HG03045 (cell line): ENCODE measurements around the gene HMGCR.

Source experiments
- ATAC-seq: cut with Tn5 transposase; IDR thresholded peaks from one replicate; pipeline ENCODE4 v1.9.1; 2021; ENCODE audit warnings: mild to moderate bottlenecking, moderate library complexity; ENCODE audit not compliant: unreplicated experiment

The HMGCR gene

DNA sequence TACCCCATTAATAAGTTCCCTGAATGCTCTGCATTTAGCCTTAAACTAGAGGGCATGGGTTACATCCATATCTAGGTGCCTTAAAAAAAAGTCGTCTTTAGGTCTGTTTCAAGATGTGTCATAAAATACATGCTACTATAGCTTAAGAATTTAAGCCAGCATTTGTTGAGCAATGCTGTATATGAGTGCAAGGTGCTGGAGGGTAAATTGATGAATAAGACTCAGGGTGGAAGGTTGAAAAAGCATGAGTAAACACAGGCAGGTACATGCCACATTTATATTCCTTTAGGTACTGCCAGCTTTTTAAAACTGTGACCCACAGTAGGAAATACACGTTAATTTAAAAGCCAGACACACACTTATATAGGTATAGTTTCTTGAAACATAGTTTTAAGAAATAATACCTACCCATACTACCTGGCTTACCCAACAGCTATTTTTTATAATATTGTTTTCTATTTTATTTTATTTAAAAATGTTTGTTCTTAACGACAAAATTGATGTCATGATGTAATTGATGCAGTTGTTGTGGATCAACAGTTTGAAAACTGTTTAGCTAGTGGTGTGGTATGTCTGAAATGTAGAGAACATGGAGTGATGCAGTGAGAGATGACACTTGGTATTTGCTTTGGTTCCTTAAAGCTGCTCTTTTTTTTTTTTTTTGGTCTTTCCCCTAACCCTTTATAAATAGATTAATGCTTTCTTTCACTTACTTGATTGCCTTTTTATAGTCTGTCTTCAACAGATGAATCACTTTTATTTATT is 3.9 kb downstream of the HMGCR start:
- ATAC-seq = no peak

DNA sequence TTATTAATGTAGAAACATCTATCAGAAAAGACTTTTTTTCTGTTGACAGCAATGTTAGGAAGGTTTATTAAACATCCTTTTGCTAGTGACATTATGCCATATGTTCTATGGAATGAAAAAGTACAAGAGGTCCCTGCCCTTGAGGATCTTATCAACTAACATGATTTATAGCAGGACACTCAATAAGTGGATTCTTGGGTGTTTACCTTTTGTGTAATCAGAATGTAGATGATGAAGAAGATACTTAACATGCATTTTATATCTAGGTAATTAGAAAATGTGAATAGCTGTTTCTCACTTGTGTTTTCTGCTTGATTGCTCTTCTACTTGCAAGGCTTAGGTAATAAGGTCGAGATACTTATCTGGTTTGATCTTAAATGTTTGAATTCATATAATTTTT is 4.9 kb downstream of the HMGCR start:
- no peak for ATAC-seq

DNA sequence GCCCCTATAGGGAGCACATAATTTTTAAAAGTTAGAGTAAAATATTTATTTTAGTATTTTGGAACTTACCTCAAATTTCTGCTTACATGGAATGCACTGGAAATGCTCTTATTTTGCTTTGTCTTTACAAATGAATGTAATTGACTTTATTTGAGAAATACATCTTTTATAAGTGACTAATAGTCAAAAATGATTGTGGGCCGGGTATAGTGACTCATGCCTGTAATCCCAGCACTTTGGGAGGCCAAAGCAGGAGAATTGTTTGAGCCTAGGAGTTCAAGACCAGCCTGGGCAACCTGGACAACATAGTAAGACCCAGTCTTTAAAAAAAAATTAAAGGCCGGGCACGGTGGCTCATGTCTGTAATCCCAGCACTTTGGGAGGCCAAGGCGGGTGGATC is 5.8 kb downstream of the HMGCR start:
- no peak for ATAC-seq

DNA sequence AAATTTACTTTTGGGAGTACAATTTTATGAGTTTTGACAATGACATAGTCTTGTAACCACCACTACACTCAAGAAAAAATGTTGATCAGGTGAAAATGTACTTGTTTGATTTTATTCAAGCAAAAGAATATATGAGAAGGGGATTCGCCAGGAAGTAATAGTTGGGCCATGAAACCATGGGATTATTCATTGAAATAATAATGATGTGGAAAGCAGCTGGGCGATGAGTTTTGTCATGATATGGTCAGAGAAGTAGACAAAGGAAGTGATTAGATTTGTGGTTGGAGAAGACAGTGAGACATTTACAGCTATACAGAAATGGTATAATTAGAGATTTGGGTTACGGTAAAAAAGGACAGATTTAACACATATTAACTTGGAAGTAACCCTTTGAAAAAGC is 11.2 kb downstream of the HMGCR start:
- no peak for ATAC-seq

DNA sequence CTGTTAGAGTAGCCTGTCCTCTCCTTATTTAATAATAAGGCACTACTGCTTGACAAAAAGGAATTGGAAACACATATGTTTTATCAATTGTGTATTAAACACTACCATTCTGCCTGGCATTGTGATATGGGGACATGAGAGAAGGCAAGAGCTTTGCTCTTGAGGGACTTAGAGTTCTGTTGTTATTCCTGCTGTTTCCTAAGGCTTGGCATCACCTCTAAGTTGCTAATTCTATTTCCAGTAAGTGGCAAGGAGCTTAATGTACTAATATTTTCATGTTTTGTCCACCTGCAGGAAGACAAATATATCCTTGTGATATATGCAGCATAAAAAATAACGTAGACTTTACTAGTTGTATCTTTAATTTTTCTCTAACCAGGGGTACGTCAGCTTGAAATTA is 12.6 kb downstream of the HMGCR start:
- no peak for ATAC-seq

DNA sequence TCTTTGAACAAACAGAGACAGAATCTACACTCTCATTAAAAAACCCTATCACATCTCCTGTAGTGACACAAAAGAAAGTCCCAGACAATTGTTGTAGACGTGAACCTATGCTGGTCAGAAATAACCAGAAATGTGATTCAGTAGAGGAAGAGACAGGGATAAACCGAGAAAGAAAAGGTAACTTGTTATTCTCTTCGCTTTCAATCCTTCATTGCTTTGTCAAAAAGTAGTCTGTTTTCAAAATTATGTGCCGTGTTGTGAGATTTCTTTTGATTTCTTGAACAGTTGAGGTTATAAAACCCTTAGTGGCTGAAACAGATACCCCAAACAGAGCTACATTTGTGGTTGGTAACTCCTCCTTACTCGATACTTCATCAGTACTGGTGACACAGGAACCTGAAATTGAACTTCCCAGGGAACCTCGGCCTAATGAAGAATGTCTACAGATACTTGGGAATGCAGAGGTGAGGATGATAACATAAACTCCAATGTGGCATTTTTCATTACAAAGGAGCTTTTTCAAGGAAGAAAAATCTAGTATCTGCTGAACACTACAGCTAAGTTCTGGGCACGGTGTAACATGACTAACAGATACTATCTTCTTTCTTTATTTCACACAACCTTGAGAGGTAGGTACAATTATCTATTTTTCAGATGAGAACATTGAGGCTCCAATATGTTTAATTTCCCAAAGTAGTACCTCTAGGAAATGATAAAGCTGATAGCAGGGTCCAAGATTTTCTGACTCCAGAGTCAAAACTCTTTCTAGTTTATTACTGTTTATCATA is 14.3 kb downstream of the HMGCR start:
- ATAC-seq = no peak

DNA sequence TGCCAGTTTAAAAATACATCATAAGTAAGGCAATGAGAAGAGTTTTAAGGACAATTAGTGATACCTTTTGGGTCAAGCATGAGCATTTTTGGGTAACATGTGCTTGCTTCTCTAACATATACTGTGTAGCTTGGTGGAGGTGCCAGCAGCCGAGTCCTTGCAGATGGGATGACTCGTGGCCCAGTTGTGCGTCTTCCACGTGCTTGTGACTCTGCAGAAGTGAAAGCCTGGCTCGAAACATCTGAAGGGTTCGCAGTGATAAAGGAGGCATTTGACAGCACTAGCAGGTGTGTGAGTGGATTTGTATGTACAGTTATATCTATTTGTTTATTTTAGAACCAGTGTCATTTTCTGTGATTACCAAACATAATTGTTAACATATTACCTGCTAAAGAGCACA is 18.2 kb downstream of the HMGCR start:
- no peak for ATAC-seq

DNA sequence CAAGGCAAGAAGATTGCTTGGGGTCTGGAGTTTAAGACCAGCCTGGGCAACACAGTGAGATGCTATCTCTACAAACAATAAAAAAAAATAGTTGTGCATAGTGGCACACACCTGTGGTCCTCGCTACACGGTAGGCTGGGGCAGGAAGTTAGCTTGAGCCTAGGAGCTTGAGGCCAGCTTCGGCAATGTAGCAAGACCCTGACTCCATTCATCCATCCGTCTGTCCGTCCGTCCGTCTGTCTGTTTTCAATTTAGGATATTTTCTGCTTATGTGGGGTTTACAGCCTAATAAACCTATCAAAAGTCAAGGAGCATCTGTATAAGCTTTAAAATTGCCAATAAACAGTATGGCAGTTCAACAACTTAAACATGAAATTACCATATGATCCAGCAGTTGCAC is 19.7 kb downstream of the HMGCR start:
- ATAC-seq = no peak

DNA sequence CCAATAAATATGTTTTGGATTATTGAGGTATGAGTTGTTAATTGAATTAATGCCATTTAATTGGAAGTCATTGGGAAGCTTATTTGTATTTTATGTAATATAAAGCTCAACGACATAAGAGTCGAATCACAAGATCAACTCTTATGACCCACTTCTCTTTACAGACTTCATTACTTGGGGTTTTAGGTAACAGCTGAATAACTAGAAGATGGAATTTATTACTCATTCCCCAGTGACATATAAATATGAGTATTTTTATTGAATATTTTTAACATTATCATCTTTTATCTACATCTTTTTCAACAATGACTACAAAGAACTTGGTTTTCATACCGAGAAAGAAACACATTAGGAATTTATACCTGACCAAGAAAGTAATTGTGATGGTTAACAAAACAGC is 21.1 kb downstream of the HMGCR start:
- ATAC-seq = no peak

DNA sequence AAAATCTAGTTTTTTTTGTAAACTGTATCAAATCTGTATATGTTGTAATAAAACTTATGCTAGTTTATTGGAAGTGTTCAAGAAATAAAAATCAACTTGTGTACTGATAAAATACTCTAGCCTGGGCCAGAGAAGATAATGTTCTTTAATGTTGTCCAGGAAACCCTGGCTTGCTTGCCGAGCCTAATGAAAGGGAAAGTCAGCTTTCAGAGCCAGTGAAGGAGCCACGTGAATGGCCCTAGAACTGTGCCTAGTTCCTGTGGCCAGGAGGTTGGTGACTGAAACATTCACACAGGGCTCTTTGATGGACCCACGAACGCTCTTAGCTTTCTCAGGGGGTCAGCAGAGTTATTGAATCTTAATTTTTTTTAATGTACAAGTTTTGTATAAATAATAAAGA is 24.3 kb downstream of the HMGCR start:
- ATAC-seq = no peak

DNA sequence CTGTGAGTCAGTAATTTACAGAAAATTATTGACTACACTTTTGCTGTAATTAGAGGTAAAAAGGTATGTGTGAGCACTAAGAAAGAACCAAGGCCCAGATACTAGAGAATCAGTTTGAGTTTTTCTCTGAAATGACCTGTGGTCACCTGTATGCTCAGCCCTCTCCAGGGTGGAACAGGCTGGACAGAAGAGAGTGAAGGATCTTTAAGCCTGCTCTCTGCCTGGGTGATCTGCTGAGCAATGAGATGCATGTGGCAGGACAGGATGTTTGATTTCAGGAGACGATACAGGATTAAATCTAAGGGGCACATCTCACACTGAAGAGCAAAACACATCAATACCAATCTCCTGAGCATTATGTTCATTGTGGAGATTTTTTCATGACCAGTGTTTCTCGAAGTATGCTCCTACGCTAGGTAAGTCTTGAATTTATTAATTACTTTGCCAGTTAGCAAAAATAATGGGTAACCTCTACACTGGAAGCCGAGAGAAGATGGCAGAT is 25.5 kb downstream of the HMGCR start:
- no peak for ATAC-seq

DNA sequence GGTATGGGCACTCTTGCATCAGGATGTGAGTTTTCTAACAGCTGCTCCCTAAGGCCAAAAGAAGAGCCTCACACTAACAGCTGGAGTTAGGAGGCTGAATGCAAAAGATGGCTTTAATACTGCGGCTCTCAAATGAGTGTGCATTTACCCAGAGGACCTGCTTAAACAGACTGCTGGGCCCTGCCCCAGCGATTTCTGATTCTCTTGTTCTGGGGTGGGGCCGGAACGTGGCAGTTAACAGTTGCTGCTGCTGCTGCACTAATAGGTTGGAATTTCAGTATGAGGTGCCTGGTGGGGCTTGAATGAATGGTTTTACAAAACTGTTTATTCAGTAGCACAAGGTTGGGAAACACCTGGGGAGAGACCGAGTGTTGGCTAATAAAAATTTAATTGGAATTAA is 26.1 kb downstream of the HMGCR start:
- no peak for ATAC-seq

DNA sequence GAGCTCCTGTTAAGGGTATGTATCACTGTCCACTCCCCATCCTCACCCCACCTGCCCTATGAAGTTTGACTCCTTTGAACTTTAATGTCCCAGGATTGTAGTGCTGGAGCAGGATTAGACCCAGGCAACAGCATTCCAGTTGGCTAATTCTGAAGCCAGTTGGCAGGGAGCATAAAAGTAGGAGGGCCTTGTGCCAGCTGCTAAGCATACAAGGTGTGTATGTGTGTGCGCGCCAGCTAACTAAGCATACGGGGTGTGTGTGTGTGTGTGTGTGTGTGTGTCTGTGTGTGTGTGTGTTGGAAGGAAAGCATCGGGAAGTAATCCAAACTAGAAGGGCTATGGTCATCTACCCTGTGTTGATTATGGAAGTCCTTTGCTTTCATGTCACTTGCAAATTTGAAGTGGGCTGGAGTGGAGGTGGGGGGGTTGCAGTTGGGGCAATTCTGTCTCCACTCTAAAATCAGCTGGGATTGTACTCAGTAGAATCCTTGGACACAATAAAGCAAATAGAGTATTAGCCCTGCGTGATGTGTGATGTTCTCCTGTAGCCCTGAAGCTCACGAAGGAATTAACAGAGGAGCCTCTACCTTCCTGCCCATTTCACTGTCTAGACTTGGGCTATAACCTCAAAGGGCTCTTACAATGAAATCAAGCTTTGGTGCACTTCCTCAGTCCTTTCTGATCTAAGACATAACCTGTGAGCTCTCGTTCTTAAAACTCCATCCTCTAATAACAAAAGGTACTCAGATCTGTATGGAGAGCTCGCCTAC is 26.9 kb downstream of the HMGCR start:
- ATAC-seq = no peak

DNA sequence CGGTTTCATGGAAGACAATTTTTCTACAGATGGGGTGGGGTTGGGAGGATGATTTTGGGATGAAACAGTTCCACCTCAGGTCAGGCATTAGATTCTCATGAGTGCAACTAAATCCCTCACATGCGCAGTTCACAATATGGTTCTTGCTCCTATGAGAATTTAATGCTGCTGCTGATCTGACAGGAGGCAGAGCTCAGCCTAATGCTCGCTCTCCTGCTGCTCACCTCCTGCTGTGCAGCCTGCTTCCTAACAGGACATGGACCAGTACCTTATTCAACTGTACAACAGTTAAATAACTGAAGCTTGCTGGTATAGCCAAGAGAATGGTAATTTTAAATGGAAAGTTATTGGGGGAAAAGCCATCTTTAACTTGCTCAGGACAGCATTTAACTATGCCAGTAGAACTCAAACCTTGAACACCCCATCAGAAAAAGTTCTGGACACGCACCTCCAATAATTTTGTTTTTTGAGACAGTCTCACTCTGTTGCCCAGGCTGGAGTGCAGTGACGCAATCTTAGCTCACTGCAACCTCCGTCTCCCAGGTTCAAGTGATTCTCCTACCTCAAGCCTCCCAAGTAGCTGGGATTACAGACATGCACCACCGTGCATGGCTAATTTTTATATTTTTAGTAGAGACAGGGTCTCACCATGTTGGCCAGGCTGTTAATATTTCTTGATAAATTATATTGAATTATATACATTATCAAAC is 27.7 kb downstream of the HMGCR start:
- ATAC-seq = no peak

DNA sequence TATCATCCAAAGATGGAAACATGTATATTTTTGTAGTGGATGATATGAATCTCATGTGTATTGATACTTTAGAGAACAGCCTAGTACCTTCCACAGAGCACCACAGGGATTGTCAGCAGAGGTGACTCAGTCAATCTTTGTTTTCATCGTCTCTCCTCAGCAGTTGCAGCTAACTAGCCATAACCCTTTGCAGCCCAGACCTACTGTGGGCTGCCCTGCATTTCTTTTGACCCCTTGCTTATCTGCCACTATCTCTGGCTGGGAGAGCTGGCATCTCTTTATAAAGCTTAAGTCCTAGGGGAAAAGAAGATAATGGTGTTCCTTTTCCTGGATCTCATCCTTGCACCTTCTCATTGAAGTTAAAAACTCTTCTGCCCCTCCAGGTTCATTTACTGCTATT is 28.7 kb downstream of the HMGCR start:
- no peak for ATAC-seq

DNA sequence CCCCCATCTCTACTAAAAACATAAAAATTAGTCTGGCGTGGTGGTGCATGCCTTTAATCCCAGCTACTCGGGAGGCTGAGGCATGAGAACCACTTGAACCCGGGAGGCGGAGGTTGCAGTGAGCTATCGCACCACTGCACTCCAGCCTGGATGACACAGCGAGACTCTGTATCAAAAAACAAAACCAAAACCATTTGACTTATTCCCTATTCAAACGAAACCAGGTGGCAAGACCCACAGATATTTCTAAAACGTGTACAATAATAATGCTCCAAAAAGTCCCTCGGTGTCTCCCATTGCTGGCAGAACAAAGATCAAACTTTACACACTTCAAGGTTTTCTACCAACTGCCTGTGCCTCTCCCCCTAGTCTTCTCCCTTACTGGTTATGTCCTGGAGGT is 29.8 kb downstream of the HMGCR start:
- peak; percentile 80 for ATAC-seq

DNA sequence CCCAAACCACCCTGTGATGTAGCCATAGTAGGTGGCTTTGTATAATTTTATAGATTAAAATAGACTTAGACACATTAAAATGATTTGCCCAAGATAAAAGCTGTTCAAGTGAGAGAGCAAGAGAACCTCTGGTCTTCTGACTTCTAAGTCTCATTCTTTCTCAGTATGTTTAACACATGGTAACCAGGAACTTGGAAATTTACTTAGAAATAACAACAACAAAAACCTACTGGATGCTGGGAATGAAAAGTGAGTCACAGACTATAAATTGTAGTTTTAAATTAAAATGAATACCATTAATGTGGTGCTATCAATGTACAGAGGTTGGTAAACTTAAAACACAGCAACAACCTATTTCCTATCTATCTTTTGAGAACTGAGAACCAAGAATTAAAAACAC is 30.4 kb downstream of the HMGCR start:
- no peak for ATAC-seq

DNA sequence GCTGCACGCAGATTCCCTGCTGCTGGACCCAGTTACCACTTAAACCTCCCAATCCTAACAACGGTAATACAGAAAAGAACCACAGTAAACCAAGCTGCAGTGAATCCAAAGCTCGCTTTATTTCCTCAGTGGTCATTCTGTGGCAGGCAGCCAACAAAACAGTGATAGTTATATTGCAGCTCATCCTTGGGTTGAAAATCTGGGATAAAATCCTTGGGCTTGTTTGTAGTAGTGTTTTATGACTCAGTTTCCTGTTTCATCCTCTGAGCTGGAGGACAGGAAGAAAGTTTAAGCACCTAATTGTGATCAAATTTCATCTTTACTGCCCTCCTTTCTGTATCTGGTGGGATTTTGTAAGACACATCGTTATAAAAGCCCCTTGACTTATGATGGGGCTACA is 31.4 kb downstream of the HMGCR start:
- ATAC-seq = no peak

DNA sequence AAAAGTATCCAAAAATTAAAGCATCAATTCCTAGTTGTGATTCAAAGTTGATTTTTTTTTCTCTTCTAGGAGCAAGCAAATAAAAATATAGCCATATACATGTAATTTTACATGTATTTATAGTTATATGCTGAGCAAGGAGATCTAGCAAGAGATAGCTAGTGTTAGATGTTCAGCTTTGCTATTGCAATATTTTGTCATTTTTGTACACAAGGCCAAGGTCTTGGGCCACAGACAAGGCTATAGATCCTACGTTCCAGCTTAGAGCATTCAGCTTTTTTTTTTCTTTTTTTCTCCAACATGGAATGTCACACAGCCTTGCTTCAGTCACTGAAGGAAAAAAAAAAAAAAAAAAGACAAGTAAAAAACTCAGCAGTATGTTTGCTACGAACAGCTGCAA is 36.8 kb downstream of the HMGCR start:
- no peak for ATAC-seq

DNA sequence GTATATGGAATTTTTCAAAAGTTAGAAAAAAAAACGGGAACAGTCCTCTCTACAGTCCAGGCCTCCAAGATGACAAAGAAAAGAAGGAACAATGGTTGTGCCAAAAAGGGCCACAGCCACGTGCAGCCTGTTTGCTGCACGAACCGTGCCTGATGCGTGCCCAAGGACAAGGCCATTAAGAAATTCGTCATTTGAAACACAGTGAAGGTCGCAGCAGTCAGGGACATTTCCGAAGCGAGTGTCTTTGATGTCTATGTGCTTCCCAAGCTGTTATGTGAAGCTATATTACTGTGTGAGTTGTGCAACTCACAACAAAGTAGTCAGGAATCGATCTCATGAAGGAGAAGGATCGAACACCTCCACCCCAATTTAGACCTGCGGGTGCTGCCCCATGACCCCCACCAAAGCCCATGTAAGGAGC is 37.4 kb downstream of the HMGCR start:
- no peak for ATAC-seq

DNA sequence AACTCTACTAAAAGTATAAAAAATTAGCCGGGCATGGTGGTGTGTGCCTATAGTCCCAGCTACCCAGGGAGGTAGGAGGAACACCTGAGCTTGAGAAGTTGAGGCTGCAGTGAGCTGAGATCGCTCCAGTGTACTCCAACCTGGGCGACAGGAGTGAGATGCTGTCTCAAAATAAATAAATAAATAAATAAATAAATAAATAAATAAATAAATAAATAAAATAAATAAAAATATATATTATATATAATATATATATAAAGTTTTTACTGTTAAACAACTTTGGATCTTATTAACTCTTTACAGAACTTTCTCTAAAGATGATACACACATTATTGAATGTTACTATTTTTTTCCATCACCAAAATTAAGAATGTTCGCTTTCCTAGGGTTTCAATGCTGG is 38.4 kb downstream of the HMGCR start:
- ATAC-seq = no peak
